A549 (cell line): ENCODE results near the gene CD9.

Experiments
- EHF ChIP-seq: fragments of 250-450 bp; sonication (Bioruptor Pico); IDR thresholded peaks from 2 replicates; pipeline ENCODE4 v1.5.0; 2020; ENCODE audit warnings: mild to moderate bottlenecking
- EHMT2 ChIP-seq: fragments of 200-600 bp; sonication (generic); IDR thresholded peaks from 2 replicates; pipeline ENCODE4 v1.6.1; 2016; ENCODE audit warnings: antibody characterized with exemption, low read depth, mild to moderate bottlenecking, moderate library complexity
- ESRRA ChIP-seq: fragments of 150-350 bp; IDR thresholded peaks from 2 replicates; pipeline ENCODE4 v1.6.1; 2014; ENCODE audit warnings: mild to moderate bottlenecking, low read length, borderline replicate concordance
- MAFK ChIP-seq: fragments of 450-650 bp; IDR thresholded peaks from 2 replicates; pipeline ENCODE4 v1.6.1; 2014; ENCODE audit not compliant: partially characterized antibody
- MAZ ChIP-seq: fragments of 150-350 bp; IDR thresholded peaks from 2 replicates; pipeline ENCODE4 v1.6.1; 2014; ENCODE audit warnings: antibody characterized with exemption, low read depth, low read length, borderline replicate concordance
- TF ChIP-seq, protein P1 (sequence below): fragments of >200 bp; sonication (Bioruptor Twin); formaldehyde crosslinking; IDR thresholded peaks from 3 replicates; pipeline ENCODE4 v1.5.1; 2016
- TF ChIP-seq, protein P2 (sequence below): fragments of 250-450 bp; sonication (Bioruptor Pico); IDR thresholded peaks from 2 replicates; pipeline ENCODE4 v1.5.0; 2021; ENCODE audit warnings: mild to moderate bottlenecking, moderate library complexity, borderline replicate concordance

DNA sequence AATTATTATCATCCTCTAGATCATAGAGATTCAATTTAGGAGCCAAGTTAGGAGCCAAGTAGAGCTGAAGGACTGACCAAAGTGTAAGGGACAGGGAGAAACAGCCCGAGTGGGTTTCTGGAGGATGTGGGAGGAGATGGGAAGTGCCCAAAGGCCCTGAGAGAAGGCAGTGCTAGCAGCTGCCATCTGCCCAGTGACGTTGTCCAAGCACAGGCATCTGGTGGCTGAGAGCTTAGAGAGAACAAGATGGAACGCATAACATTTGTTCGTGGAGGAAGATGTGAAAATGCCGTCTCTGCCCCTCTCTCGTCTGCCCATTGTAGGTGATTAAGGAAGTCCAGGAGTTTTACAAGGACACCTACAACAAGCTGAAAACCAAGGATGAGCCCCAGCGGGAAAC lies 34.7 kb downstream of the CD9 start:
- TF ChIP-seq, protein P1, sequence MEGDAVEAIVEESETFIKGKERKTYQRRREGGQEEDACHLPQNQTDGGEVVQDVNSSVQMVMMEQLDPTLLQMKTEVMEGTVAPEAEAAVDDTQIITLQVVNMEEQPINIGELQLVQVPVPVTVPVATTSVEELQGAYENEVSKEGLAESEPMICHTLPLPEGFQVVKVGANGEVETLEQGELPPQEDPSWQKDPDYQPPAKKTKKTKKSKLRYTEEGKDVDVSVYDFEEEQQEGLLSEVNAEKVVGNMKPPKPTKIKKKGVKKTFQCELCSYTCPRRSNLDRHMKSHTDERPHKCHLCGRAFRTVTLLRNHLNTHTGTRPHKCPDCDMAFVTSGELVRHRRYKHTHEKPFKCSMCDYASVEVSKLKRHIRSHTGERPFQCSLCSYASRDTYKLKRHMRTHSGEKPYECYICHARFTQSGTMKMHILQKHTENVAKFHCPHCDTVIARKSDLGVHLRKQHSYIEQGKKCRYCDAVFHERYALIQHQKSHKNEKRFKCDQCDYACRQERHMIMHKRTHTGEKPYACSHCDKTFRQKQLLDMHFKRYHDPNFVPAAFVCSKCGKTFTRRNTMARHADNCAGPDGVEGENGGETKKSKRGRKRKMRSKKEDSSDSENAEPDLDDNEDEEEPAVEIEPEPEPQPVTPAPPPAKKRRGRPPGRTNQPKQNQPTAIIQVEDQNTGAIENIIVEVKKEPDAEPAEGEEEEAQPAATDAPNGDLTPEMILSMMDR: no peak
- TF ChIP-seq MAZ: no peak
- no peak for TF ChIP-seq MAFK
- TF ChIP-seq ESRRA: no peak
- no peak for TF ChIP-seq EHF (CRISPR knock-in tag)
- no peak for TF ChIP-seq EHMT2
- TF ChIP-seq, protein P2, sequence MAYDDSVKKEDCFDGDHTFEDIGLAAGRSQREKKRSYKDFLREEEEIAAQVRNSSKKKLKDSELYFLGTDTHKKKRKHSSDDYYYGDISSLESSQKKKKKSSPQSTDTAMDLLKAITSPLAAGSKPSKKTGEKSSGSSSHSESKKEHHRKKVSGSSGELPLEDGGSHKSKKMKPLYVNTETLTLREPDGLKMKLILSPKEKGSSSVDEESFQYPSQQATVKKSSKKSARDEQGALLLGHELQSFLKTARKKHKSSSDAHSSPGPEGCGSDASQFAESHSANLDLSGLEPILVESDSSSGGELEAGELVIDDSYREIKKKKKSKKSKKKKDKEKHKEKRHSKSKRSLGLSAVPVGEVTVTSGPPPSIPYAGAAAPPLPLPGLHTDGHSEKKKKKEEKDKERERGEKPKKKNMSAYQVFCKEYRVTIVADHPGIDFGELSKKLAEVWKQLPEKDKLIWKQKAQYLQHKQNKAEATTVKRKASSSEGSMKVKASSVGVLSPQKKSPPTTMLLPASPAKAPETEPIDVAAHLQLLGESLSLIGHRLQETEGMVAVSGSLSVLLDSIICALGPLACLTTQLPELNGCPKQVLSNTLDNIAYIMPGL (CRISPR knock-in tag): no peak
